Stimulated activated CD4-positive, alpha-beta T cell treated with anti-CD3 and anti-CD28 coated beads, Interleukin-12 subunit alpha, Interleukin-12 subunit beta, amount 100 ng/mL, for 24 hours (primary cell): ENCODE data around the gene AIRE.

Experiments
- DNase-seq, 2 experiments: peaks; one replicate each; pipeline ENCODE4 v3.0.0-alpha.2; 2020; ENCODE audit warnings: low read depth in 2 of 2

Gene AIRE

GRCh38 chr21:44324854-44325107 is 39.1 kb downstream of the AIRE start:
- DNase-seq = no peak

- no peak for DNase-seq
Measured at GRCh38 chr21:44325386-44326271, 40.0 kb downstream of the AIRE start.

- DNase-seq = no peak
Measured at GRCh38 chr21:44326272-44326647, 40.6 kb downstream of the AIRE start.

- DNase-seq = no peak
Measured at GRCh38 chr21:44326716-44327602, 41.3 kb downstream of the AIRE start.

GRCh38 chr21:44327603-44327974 is 41.9 kb downstream of the AIRE start:
- DNase-seq = no peak

GRCh38 chr21:44328242-44328895 is 42.7 kb downstream of the AIRE start:
- DNase-seq = no peak

- DNase-seq = no peak
Measured at GRCh38 chr21:44329086-44329889, 43.6 kb downstream of the AIRE start.

- no peak for DNase-seq
Measured at GRCh38 chr21:44329971-44330681, 44.5 kb downstream of the AIRE start.

- no peak for DNase-seq
Measured at GRCh38 chr21:44330698-44331097, 45.0 kb downstream of the AIRE start.

- DNase-seq = no peak
Measured at GRCh38 chr21:44331209-44331608, 45.5 kb downstream of the AIRE start.

- DNase-seq = no peak
Measured at GRCh38 chr21:44331650-44332307, 46.1 kb downstream of the AIRE start.

- no peak for DNase-seq
Measured at GRCh38 chr21:44332383-44332782, 46.7 kb downstream of the AIRE start.

- no peak for DNase-seq
Measured at GRCh38 chr21:44332965-44333364, 47.3 kb downstream of the AIRE start.

GRCh38 chr21:44333509-44334328 is 48.0 kb downstream of the AIRE start:
- DNase-seq = no peak

GRCh38 chr21:44334329-44335030 is 48.8 kb downstream of the AIRE start:
- no peak for DNase-seq

GRCh38 chr21:44335266-44336059 is 49.8 kb downstream of the AIRE start:
- DNase-seq = no peak

- no peak for DNase-seq
Measured at GRCh38 chr21:44337449-44337848, 51.8 kb downstream of the AIRE start.
